CD4-positive, alpha-beta T cell treated with Interferon alpha-2 for 1 hour (primary cell): ENCODE results near the gene TRIM40.

Experiments
- DNase-seq, 2 donors: peaks; one replicate each; pipeline ENCODE4 v3.0.0-alpha.2; 2020 to 2022

Gene TRIM40

GRCh38 chr6:30135757-30136156 is at the start of gene TRIM40:
Gene TRIM40, plus strand, starts transcription at chr6:30136140. Its CDS starts 897 bp downstream, at chr6:30137037.
- DNase-seq, result no peak

- no peak for DNase-seq
These were observed 48.1 kb upstream of the TRIM40 start for GRCh38 chr6:30087876-30088275.

GRCh38 chr6:30091577-30092381 is 44.2 kb upstream of the TRIM40 start:
- DNase-seq, result no peak

- no peak for DNase-seq
These were observed 42.9 kb upstream of the TRIM40 start for GRCh38 chr6:30092852-30093543.

- DNase-seq, result no peak
These were observed 41.8 kb upstream of the TRIM40 start for GRCh38 chr6:30093951-30094661.

- DNase-seq, result no peak
These were observed 39.1 kb upstream of the TRIM40 start for GRCh38 chr6:30096829-30097228.

GRCh38 chr6:30097902-30098768 is 37.8 kb upstream of the TRIM40 start:
- peak in 1 of 2 donors; percentile 17 for DNase-seq

GRCh38 chr6:30100154-30100553 is 35.8 kb upstream of the TRIM40 start:
- DNase-seq, result no peak

- peak in 1 of 2 donors; percentile 28 for DNase-seq
These were observed 35.1 kb upstream of the TRIM40 start for GRCh38 chr6:30100585-30101443.

GRCh38 chr6:30101444-30102413 is 34.2 kb upstream of the TRIM40 start:
- DNase-seq, result peak; percentile 67 to 76

GRCh38 chr6:30102414-30102969 is 33.4 kb upstream of the TRIM40 start:
- no peak for DNase-seq

- peak; percentile 84 to 89 for DNase-seq
These were observed 32.7 kb upstream of the TRIM40 start for GRCh38 chr6:30102970-30103871.

GRCh38 chr6:30103872-30104179 is 32.1 kb upstream of the TRIM40 start:
- DNase-seq, result no peak

GRCh38 chr6:30104661-30105060 is 31.3 kb upstream of the TRIM40 start:
- DNase-seq, result no peak

- no peak for DNase-seq
These were observed 24.6 kb upstream of the TRIM40 start for GRCh38 chr6:30111266-30111856.

- DNase-seq, result no peak
These were observed 23.4 kb upstream of the TRIM40 start for GRCh38 chr6:30112402-30112994.

- no peak for DNase-seq
These were observed 22.8 kb upstream of the TRIM40 start, which contains the start of gene TRIM31 for GRCh38 chr6:30113003-30113759. Gene TRIM31, minus strand, starts transcription at chr6:30113090. Its CDS starts 285 bp downstream, at chr6:30112805.
